ENCODE data around the gene IGLL5. TPM values are rescaled to one million over a fixed set of nuclear protein-coding genes. Genes with fewer than 3 reads are reported as not detected.
"Not testable (repeated sequence)": the region's sequence is repeated elsewhere in the genome, so short reads cannot be mapped to it uniquely, and the experiment has no call there.

The IGLL5 gene
- total and polyA plus RNA-seq, 2 donors = 0.69 to 1.6 TPM

GRCh38 chr22:22915670-22916035 is 28.0 kb downstream of the IGLL5 start:
- Histone ChIP-seq H3K4me3 (ENCODE audit: low read depth, low read length) (no peak overlapping the region), H3K4me1 (ENCODE audit: insufficient read depth) (no peaks in the 10 kb centered on the region), H3K27ac (ENCODE audit: low read depth) (no peak overlapping the region), H3K36me3 (ENCODE audit: insufficient read depth) (no peaks in the 10 kb centered on the region)
- DNase-seq (ENCODE audit: extremely low spot score) = no peak
- 93% methylated on average over 6 of the region's 6 CpGs for WGBS

GRCh38 chr22:22916215-22916951 is 28.8 kb downstream of the IGLL5 start:
- no peak for DNase-seq (ENCODE audit: extremely low spot score)
- Histone ChIP-seq H3K4me3 (ENCODE audit: low read depth, low read length) (no peak overlapping the region), H3K27ac (ENCODE audit: low read depth) (no peak overlapping the region), H3K36me3 (ENCODE audit: insufficient read depth) (no peaks in the 10 kb centered on the region), H3K4me1 (ENCODE audit: insufficient read depth) (no peaks in the 10 kb centered on the region)
- 81% methylated on average over 10 of the region's 10 CpGs for WGBS

- H3K4me3 ChIP-seq (ENCODE audit: low read depth, low read length) = no peak overlapping the region
- no peaks in the 10 kb centered on the region for H3K36me3 ChIP-seq (ENCODE audit: insufficient read depth)
- no peaks in the 10 kb centered on the region for H3K4me1 ChIP-seq (ENCODE audit: insufficient read depth)
- 89% methylated on average over 3 of the region's 3 CpGs for WGBS
- no peak for DNase-seq (ENCODE audit: extremely low spot score)
- H3K27ac ChIP-seq (ENCODE audit: low read depth) = no peak overlapping the region
These were observed 29.3 kb downstream of the IGLL5 start for GRCh38 chr22:22916952-22917290.

- WGBS = 91% methylated on average over 4 of the region's 4 CpGs
- no peak overlapping the region for H3K27ac ChIP-seq (ENCODE audit: low read depth)
- H3K36me3 ChIP-seq (ENCODE audit: insufficient read depth) = no peaks in the 10 kb centered on the region
- H3K4me3 ChIP-seq (ENCODE audit: low read depth, low read length) = no peak overlapping the region
- H3K4me1 ChIP-seq (ENCODE audit: insufficient read depth) = no peaks in the 10 kb centered on the region
- no peak for DNase-seq (ENCODE audit: extremely low spot score)
These were observed 29.8 kb downstream of the IGLL5 start for GRCh38 chr22:22917377-22917776.

- DNase-seq (ENCODE audit: extremely low spot score) = no peak
- WGBS = 82% methylated on average over 7 of the region's 7 CpGs
These were observed 30.8 kb downstream of the IGLL5 start for GRCh38 chr22:22918297-22918965.

GRCh38 chr22:22919041-22919440 is 31.4 kb downstream of the IGLL5 start:
- no peaks in the 10 kb centered on the region for H3K36me3 ChIP-seq (ENCODE audit: insufficient read depth)
- no peak for DNase-seq (ENCODE audit: extremely low spot score)
- no peak overlapping the region for H3K27ac ChIP-seq (ENCODE audit: low read depth)
- H3K4me3 ChIP-seq (ENCODE audit: low read depth, low read length) = no peak overlapping the region
- H3K4me1 ChIP-seq (ENCODE audit: insufficient read depth) = no peaks in the 10 kb centered on the region
- 86% methylated on average over 7 of the region's 7 CpGs for WGBS

More at GRCh38 chr22:22918297-22918965, 30.8 kb downstream of the IGLL5 start:
- no peak overlapping the region for H3K27ac ChIP-seq (ENCODE audit: low read depth)
- H3K36me3 ChIP-seq (ENCODE audit: insufficient read depth) = no peaks in the 10 kb centered on the region
- no peaks in the 10 kb centered on the region for H3K4me1 ChIP-seq (ENCODE audit: insufficient read depth)
- H3K4me3 ChIP-seq (ENCODE audit: low read depth, low read length) = no peak overlapping the region

- no peak for DNase-seq (ENCODE audit: extremely low spot score)
- 95% methylated on average over 7 of the region's 7 CpGs for WGBS
- Histone ChIP-seq H3K4me1 (ENCODE audit: insufficient read depth) (no peaks in the 10 kb centered on the region), H3K4me3 (ENCODE audit: low read depth, low read length) (no peak overlapping the region), H3K36me3 (ENCODE audit: insufficient read depth) (no peaks in the 10 kb centered on the region), H3K27ac (ENCODE audit: low read depth) (no peak overlapping the region)
These were observed 32.6 kb downstream of the IGLL5 start for GRCh38 chr22:22920104-22920654.

- no peak overlapping the region for H3K27ac ChIP-seq (ENCODE audit: low read depth)
These were observed 33.4 kb downstream of the IGLL5 start for GRCh38 chr22:22920910-22921550.

GRCh38 chr22:22921575-22921974 is 34.0 kb downstream of the IGLL5 start:
- no peak overlapping the region for H3K4me3 ChIP-seq (ENCODE audit: low read depth, low read length)
- H3K4me1 ChIP-seq (ENCODE audit: insufficient read depth) = no peaks in the 10 kb centered on the region
- DNase-seq (ENCODE audit: extremely low spot score) = no peak
- WGBS = 82% methylated on average over 8 of the region's 8 CpGs
- H3K27ac ChIP-seq (ENCODE audit: low read depth) = no peak overlapping the region
- no peaks in the 10 kb centered on the region for H3K36me3 ChIP-seq (ENCODE audit: insufficient read depth)

More at GRCh38 chr22:22920910-22921550, 33.4 kb downstream of the IGLL5 start:
- no peak overlapping the region for H3K4me3 ChIP-seq (ENCODE audit: low read depth, low read length)
- no peaks in the 10 kb centered on the region for H3K36me3 ChIP-seq (ENCODE audit: insufficient read depth)
- 84% methylated on average over 13 of the region's 13 CpGs for WGBS
- H3K4me1 ChIP-seq (ENCODE audit: insufficient read depth) = no peaks in the 10 kb centered on the region
- no peak for DNase-seq (ENCODE audit: extremely low spot score)

- H3K36me3 ChIP-seq (ENCODE audit: insufficient read depth); H3K27ac ChIP-seq (ENCODE audit: low read depth); H3K4me3 ChIP-seq (ENCODE audit: low read depth, low read length); H3K4me1 ChIP-seq (ENCODE audit: insufficient read depth); DNase-seq (ENCODE audit: extremely low spot score): not testable (repeated sequence)
- WGBS = 88% methylated on average over 16 of the region's 16 CpGs
These were observed 34.7 kb downstream of the IGLL5 start for GRCh38 chr22:22922092-22922953.

GRCh38 chr22:22922954-22923319 is 35.3 kb downstream of the IGLL5 start:
- no peak for DNase-seq (ENCODE audit: extremely low spot score)
- WGBS = 64% methylated on average over 4 of the region's 4 CpGs
- Histone ChIP-seq H3K36me3 (ENCODE audit: insufficient read depth) (no peaks in the 10 kb centered on the region), H3K4me3 (ENCODE audit: low read depth, low read length) (no peak overlapping the region), H3K27ac (ENCODE audit: low read depth) (no peak overlapping the region), H3K4me1 (ENCODE audit: insufficient read depth) (no peaks in the 10 kb centered on the region)

GRCh38 chr22:22923379-22923778 is 35.8 kb downstream of the IGLL5 start:
- no peak for DNase-seq (ENCODE audit: extremely low spot score)
- H3K4me1 ChIP-seq (ENCODE audit: insufficient read depth) = no peaks in the 10 kb centered on the region
- WGBS = 95% methylated on average over 4 of the region's 4 CpGs
- H3K27ac ChIP-seq (ENCODE audit: low read depth) = no peak overlapping the region
- H3K36me3 ChIP-seq (ENCODE audit: insufficient read depth) = no peaks in the 10 kb centered on the region
- no peak overlapping the region for H3K4me3 ChIP-seq (ENCODE audit: low read depth, low read length)

GRCh38 chr22:22923930-22924329 is 36.3 kb downstream of the IGLL5 start:
- WGBS = 74% methylated on average over 4 of the region's 4 CpGs
- no peaks in the 10 kb centered on the region for H3K4me1 ChIP-seq (ENCODE audit: insufficient read depth)
- no peak for DNase-seq (ENCODE audit: extremely low spot score)

More at GRCh38 chr22:22923930-22924329, 36.3 kb downstream of the IGLL5 start:
- Histone ChIP-seq H3K36me3 (ENCODE audit: insufficient read depth) (no peaks in the 10 kb centered on the region), H3K27ac (ENCODE audit: low read depth) (no peak overlapping the region), H3K4me3 (ENCODE audit: low read depth, low read length) (no peak overlapping the region)
